GM12801 (cell line): ENCODE results near the gene XRRA1.

Source experiments
- CTCF ChIP-seq: IDR thresholded peaks from one replicate; pipeline ENCODE4 v1.5.1; 2011; ENCODE audit warnings: control low read depth; ENCODE audit not compliant: insufficient read length; ENCODE audit errors: extremely low read depth

XRRA1 gene

GRCh38 chr11:74871037-74871436, 77.9 kb downstream of the XRRA1 start:
- TF ChIP-seq CTCF, result no peak

GRCh38 chr11:74870485-74870884, 78.4 kb downstream of the XRRA1 start:
- TF ChIP-seq CTCF, result no peak

GRCh38 chr11:74866557-74866956, 82.3 kb downstream of the XRRA1 start:
- TF ChIP-seq CTCF, result no peak

- TF ChIP-seq CTCF, result no peak
These were observed 85.5 kb downstream of the XRRA1 start for GRCh38 chr11:74863410-74863809.

GRCh38 chr11:74860743-74861142, 88.1 kb downstream of the XRRA1 start:
- no peak for TF ChIP-seq CTCF

- TF ChIP-seq CTCF, result no peak
These were observed 95.7 kb downstream of the XRRA1 start for GRCh38 chr11:74853223-74853622.

GRCh38 chr11:74849525-74850391, 99.1 kb downstream of the XRRA1 start:
- TF ChIP-seq CTCF, result no peak
